SK-N-MC (cell line): ENCODE measurements around the gene TXNDC15.

Experiments
- EZH2 ChIP-seq: fragments of 200-600 bp; sonication (generic); IDR thresholded peaks from one replicate; pipeline ENCODE4 v1.6.1; 2017; ENCODE audit warnings: antibody characterized with exemption
- POLR2AphosphoS5 ChIP-seq: IDR thresholded peaks from 2 replicates; pipeline ENCODE4 v1.6.1; 2012; ENCODE audit warnings: mild to moderate bottlenecking, low read depth, low read length, borderline replicate concordance

- TF ChIP-seq POLR2AphosphoS5 (no peak), EZH2 (no peak)
Measured at GRCh38 chr5:134891473-134891872, 17.3 kb downstream of the TXNDC15 start.
